HG03066 (cell line): ENCODE measurements around the gene OR51B5.
"Not testable (repeated sequence)": the region's sequence is repeated elsewhere in the genome, so short reads cannot be mapped to it uniquely, and the experiment has no call there.

Source experiments
- ATAC-seq: cut with Tn5 transposase; IDR thresholded peaks from one replicate; pipeline ENCODE4 v1.9.1; 2021; ENCODE audit warnings: low read depth; ENCODE audit not compliant: unreplicated experiment

The OR51B5 gene, protein sequence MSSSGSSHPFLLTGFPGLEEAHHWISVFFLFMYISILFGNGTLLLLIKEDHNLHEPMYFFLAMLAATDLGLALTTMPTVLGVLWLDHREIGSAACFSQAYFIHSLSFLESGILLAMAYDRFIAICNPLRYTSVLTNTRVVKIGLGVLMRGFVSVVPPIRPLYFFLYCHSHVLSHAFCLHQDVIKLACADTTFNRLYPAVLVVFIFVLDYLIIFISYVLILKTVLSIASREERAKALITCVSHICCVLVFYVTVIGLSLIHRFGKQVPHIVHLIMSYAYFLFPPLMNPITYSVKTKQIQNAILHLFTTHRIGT

DNA sequence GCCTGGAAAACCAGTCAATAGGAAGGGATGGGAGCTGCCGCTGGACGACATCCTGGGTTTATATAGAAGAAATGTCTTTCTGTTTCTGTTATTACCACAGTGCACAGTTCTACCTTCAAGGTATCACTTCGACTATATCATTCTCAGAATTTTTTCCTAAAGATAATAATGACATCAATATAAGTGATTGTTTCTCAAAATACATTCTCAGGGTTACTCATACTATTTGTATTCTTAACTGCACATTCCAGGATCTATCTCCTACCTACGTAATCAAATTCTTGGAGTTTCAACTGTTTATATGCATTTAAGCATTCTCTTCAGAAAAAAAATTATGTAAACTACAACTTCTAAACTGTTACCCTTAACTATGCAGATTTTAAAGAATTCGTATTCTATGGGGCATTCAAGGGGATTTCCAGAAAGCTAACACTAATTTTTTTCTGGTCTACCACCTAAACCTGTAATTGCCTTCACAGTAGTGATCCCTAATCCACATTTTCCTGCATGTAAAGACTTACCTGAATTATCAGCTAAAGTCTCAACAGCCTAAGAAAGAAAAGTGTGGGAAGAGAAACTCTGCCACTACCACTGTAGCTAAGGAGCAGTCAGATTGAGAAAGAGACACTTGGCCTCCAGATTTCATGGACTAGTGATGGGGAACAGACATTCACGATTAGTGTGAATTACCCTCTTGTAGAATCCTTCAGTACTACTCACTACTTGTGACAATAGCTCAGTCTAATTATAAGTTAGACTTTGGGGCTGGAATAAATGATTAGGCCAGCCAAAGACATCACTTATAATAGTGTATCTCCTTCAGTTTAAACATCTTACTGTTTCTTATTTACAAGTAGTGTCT is at the start of gene OR51B5:
TSS of gene OR51B5 (minus strand) at position 51 of the 862 bp plus-strand sequence. CDS start at position 51, 0 bp downstream.
- no peak for ATAC-seq

DNA sequence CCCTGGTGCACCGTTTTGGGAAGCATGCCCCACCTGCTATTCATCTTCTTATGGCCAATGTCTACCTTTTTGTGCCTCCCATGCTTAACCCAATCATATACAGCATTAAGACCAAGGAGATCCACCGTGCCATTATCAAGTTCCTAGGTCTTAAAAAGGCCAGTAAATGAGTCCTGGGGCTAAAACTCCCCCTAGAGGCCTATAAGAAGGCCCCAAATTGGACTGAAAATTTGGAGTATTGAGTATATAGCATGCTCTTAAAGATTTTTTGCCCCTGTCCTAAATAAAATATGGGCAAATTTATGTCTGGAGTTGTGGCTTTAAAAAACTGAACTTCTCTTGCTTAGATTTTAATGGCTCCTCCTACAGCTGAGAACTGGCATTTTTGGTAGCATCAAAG is 46.9 kb upstream of the OR51B5 start:
- ATAC-seq, result no peak

DNA sequence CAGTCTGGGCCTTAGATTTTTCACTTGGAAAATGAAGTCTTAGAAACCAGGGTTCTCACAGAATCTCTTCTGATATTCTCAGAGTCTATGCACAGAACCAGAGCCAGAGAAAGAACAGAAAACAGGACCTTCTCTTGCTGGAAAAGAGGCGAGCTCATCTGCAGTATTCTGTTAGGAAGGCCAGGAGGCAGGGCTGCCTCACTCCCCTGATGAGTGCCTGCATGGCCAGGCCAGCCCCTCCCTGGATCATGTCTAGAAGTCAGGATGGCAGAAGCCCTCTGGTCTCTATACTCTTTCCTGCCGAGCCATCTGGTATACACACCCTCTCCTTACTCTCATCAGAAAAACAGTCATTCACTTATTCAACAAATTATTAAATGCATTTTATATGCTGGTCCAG is 41.0 kb upstream of the OR51B5 start:
- no peak for ATAC-seq

DNA sequence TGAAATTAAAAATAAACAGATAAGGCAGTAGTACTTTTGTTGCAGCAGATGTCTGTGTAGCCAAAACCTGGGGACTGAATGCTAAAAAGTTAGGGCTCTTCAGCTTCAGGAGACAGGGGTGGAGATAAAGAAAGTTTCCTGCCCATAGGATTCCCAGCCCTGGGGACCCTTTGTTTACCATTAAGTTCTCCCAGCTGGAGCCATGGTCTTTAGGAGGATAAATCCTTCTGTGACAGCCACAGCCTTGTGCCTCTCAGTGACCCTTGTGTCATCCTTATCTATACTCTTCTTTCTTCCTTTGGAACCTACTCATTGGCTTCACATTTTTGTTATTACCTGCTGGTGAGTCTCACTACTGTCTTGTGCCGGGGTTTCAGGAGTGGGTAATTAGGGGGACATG is 40.3 kb upstream of the OR51B5 start, which contains the start of gene OR51M1:
TSS of gene OR51M1 (plus strand) at position 237 of the 400 bp plus-strand sequence. CDS start 5,587 bp downstream, outside the sequence.
- no peak for ATAC-seq

DNA sequence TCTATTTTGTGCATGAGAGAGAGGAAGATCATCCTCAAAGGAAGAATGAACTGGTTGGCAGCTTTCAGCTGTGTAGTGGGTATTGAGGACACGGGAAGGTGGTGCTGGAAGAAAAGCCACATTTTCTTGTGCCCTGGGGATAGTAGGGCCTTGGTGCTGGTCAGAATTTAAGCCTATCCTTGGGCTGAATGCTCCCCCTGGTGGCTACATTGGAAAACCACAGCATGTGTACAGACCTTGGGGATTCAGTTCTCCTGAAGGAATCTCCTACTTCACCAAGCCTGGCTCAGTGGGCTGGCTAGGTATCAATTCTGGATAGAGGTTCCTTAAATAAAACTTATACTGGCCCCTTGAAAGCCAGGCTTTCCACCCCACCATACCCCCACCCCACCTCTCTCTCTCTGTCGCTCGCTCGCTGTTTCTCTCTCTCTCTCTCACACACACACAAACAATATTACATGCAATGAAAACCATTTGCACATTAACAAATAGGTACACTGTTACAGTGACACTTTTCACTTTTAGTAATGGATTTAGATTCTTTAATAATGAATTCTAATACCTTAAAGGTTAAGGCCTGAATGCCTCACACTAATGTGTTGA is 37.5 kb upstream of the OR51B5 start:
- ATAC-seq, result peak; percentile 98

DNA sequence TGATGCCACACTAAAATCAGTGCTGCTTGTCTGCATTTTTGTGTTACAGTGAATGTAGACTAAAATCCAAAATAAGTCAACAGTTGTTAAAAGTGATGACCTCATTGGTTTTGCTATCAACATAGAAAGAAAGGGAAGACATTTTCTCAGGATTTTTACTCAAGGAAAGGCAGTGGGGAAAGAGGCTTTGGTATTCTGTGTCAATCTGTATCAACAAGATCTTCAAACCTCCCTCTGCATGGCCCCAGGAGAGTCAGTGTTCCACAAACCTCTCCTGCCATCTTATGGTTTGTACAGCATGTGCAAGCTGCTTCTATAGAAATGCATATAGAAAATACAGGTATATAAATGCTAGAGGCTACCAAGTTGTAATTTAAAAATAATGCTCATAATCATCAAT is 26.5 kb upstream of the OR51B5 start:
- no peak for ATAC-seq

DNA sequence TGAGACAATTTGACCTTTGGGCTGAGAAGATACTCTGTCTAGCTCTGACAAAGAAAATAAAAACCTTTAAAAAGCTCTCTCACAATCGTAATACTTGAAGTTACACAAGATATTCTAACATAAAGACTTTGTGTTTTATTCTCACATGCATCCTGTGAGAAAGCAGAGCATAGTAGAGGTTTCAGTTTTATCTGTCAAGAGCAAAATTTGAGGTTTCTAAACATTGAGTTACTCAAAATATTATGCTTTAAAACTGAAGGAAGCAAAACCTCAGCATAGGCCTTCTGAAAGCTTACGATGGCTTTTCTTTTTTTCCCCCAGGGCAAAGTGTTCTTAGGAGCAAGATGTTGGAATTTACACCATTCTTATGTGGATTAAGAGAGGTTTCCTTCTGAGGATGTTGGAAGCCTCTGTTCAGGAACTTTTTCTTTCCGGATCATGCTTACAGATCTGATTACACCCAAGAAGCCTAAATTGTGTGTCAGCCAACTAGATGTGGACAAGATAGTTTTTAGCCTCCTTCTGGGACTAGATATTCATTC is 25.2 kb upstream of the OR51B5 start:
- peak; percentile 60 for ATAC-seq

DNA sequence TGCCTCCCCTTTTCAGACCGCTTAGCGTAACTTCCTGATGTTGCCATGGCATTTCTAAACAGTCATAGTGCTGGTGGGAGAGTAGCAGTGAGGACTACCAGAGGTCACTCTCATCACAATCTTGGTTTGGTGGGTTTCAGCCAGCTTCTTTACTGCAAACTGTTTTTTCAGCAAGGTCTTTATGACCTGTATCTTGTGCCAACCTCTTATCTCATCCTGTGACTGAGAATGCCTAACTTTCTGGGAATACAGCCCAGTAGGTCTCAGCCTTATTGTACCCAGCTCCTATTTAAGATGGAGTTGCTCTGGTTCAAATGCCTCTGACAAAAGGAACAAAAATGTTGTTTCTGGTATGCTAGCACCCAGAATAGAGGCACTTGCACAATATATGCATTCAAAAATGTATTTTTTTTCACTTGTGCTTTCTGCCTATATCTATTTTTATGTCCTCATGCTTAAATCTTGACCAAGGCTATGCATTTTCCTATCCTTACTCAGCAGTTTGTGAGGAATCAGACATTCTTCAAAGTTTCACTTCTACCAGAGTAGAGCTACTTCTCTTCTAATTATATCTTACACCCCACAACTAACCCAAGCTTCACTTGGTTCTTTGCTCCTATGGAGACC is 24.2 kb upstream of the OR51B5 start:
- peak; percentile 45 for ATAC-seq

DNA sequence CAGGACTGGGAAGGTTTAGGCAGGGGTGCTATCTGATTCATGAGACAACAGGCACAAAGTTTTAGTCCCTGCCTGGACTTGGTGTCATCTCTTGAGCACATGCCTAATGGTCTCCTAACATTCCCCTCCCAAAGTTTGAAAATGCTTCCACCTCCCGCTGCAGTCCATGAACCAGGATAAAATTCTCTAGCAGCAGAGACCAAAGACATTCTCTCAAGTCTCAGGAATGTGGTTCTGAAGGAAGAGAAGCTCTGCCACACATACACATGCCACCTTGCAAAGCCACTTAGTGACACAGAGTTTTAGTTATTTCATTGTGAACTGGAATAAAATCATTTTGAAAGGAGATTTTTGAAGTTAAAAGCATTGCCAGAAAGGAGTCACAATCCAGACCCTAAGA is 23.5 kb upstream of the OR51B5 start:
- ATAC-seq, result no peak

DNA sequence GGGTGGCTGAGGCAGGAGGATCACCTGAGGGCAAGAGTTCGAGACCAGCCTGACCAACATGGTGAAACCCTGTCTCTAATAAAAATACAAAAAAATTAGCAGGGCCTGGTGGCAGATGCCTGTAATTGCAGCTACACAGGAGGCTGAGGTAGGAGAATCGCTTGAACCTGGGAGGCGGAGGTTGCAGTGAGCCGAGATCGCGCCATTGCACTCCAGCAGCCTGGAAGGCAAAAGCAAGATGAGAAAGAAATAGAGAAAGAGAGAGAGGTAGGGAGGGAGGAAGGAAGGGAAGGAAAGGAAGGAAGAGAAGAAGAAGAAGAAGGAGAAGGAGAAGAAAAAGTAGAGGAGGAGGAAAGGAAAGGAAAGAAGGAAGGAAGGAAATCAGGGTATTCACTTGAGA is 23.0 kb upstream of the OR51B5 start:
- not testable (repeated sequence) for ATAC-seq

DNA sequence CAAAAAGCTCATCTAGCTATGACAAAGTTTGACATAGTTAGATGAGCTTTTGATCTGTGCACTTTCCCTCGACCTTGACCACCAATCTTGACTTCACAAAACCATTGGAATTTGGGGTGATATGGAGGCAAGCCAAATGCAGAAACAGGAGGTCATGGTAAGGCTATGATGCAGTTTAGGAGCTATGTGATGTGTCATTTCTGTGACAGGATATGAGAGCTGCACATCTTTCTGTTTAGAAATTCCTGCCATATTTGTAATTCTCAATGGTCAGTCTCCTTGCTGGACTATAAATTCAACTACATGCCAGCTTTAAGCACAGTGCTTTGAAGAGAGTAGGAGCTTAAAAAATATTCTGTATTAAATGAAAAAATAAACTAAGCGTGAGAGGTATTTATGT is 20.9 kb upstream of the OR51B5 start:
- ATAC-seq, result no peak

DNA sequence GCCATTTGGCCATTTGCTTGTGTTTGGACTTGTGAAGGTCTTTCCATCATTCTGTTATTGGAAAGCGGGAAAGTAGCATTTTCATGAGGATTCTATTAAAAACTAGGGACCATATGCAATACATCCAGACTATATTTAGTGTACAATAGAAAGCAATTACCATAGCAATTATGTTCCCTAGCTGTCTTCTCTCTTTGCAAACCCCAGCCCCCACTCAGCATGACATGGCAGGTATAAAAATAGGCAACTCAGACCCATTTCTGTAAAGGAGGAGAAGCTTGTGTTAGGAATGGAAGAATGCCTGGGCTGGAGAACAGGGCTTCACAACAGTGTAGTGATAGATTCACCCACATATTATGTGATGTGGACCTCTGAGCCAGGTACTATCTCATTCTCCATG is 20.4 kb upstream of the OR51B5 start:
- no peak for ATAC-seq

DNA sequence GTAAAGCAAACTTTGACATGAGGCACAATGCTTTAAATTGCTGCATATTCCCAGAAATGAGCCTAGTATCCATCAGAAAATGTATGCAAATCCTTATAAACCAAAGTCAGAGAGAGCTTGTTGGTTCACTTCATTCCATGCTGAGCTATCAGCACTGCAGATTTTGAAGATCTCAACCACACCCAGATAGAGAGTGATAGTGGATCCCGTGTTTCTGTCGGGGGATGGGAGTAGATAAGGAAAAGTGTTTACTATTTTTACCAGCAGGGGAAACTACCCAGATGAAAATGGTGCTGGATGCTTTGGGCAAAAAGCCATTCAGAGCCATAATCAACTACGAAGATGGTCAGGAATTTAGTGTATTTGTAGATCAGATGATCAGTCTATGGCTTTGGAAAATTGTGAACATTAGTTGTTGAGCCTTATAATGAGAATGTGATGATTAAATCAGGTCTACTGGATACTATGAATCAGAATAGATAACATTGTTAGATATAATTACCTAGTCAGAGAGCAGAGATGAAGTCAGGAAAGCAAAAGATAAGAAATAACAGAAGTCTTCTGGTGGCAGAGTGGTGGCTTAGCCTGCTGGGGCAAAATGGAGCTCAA is 18.8 kb upstream of the OR51B5 start:
- no peak for ATAC-seq

DNA sequence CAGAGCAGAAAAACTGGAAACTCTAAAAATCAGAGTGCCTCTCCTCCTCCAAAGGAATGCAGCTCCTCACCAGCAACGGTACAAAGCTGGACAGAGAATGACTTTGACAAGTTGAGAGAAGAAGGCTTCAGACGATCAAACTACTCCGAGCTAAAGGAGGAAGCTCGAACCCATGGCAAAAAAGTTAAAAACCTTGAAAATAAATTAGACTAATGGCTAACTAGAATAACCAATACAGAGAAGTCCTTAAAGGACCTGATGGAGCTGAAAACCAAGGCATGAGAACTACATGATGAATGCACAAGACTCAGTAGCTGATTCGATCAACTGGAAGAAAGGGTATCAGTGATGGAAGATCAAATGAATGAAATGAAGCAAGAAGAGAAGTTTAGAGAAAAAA is 12.7 kb upstream of the OR51B5 start:
- not testable (repeated sequence) for ATAC-seq

DNA sequence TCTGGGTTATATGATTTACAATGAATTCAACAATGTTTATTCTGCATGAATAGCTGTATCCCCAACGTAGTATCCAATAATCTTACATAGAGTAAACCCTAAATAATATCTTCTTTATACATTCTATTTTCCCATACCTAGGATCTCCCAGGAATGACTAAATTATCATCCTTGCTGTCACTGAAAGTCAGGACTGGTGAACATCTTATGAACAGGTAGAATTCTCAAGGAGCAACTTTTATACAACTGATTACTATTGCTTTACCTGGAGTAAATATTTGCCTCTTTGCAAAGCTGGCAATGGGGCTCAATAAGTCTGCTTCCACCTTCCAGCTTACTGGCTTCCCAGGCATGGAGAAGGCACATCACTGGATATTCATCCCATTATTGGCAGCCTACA is 7.9 kb upstream of the OR51B5 start, which contains the start of gene OR51B6:
TSS of gene OR51B6 (plus strand) at position 301 of the 400 bp plus-strand sequence. CDS start at position 301, 0 bp downstream.
- no peak for ATAC-seq

DNA sequence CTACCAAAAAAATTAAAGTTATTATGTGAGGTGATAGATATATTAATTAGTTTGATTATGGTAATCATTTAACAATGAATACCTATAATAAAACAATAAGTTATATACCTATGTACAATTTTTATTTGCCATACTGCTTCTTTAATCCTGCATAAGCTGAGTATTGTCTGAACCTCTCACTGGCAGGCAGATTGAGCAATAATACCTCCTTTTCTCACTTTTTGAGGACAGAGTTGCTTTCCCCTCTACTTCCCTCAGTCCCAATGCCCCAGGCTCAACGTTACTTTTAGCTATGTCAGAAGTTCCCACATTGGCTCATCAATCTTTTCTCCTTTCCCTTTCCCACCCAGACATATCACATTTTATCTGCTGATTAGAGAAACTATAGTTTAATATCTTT is 6.2 kb upstream of the OR51B5 start:
- no peak for ATAC-seq

DNA sequence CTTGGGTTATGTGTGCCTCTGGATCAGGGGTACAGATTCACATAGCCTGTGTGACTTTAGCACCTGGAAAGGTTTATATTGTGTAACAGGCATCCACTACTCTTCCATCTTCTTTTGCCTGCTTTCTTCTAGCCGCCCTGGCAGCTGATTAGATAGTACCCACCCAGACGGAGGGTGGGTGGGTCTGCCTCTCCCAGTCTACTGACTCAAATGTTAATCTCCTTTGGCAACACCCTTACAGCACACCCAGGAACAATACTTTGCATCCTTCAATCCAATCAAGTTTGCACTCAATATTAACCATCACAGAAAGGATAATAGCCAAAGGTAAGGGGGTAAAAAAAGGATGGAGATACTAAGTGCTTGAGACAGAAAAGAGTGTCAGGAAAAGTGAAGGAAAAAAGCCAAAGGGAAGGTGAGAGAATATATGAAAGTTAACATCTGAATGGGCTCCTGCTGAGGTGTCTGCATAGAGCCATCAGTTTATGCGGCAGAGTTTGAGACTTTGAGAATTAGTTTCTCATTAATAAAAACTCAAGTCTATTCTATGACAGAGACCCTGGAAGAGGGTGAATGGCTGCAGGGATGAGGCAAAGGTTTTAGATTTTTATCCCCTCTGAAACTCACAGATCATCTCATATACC is 5.3 kb upstream of the OR51B5 start:
- no peak for ATAC-seq

DNA sequence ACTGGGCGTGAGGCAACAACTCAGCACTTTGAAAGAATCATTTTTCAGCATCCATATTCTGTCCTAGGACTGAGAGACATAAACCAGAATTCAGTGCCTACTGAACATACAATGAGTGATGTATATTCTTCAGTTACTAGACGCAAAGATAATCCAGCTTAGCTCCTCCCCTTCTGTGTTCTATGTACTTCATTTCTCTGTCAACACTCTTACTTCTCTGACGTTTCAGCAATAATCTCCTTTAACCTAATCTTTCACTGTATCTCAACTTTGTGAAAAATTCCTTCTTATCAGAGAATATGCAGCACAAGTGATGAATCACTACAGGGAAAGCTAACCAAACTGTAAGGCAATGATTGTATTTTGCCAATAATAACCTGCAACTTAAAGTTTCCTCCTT is 2.5 kb upstream of the OR51B5 start:
- ATAC-seq, result no peak

DNA sequence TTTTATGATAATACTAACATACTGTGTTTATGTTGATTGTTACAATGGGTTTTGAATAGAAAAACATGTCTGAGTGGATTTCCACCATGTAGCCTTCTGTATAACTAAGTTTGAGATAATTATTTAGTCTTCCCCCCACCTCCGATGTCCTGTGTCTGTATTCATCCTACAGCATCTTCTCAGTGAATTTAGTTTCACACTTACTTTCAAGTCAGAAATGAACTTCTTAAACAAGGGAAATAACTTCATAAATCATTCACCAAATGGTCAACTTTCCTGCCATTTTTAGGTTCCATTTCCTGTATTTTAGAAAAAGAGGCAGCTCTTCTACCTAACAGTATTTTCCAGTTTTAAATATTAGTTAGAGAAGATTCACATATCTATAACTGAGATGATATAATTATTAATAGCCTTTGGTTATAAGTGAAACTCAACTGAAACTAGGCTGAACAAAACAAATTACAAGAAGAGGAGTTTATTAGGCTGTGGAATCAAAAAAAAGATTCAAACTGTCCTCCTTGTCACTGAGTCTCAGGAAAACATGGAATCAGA is 3.5 kb downstream of the OR51B5 start:
- peak; percentile 76 for ATAC-seq
